ENCODE results near the gene TRIM17.

DNA sequence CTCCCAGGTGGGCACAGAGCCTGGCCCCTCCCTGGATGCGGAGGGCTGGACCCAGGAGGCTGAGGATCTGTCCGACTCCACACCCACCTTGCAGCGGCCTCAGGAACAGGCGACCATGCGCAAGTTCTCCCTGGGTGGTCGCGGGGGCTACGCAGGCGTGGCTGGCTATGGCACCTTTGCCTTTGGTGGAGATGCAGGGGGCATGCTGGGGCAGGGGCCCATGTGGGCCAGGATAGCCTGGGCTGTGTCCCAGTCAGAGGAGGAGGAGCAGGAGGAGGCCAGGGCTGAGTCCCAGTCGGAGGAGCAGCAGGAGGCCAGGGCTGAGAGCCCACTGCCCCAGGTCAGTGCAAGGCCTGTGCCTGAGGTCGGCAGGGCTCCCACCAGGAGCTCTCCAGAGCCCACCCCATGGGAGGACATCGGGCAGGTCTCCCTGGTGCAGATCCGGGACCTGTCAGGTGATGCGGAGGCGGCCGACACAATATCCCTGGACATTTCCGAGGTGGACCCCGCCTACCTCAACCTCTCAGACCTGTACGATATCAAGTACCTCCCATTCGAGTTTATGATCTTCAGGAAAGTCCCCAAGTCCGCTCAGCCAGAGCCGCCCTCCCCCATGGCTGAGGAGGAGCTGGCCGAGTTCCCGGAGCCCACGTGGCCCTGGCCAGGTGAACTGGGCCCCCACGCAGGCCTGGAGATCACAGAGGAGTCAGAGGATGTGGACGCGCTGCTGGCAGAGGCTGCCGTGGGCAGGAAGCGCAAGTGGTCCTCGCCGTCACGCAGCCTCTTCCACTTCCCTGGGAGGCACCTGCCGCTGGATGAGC, 44.3 kb downstream of the TRIM17 start:
- TF ChIP-seq POLR2A (IDR thresholded peaks at IDR 0.05): no peak
- no peak for TF ChIP-seq POLR2AphosphoS5 (IDR thresholded peaks at IDR 0.05)

Measured in breast epithelium (tissue), 3 donors.